Neural cell (in vitro differentiated cells): ENCODE measurements around the gene TPRG1L.

ENCODE experiments used
- CTCF ChIP-seq: fragments of 450-650 bp; IDR thresholded peaks from 2 replicates; pipeline ENCODE4 v1.5.1; 2014; ENCODE audit warnings: antibody characterized with exemption, mild to moderate bottlenecking, moderate library complexity; ENCODE audit not compliant: poor library complexity, severe bottlenecking
- EP300 ChIP-seq: fragments of 450-650 bp; conservative IDR thresholded peaks from 2 replicates; pipeline ENCODE4 v1.6.1; 2014; ENCODE audit warnings: antibody characterized with exemption, mild to moderate bottlenecking, moderate library complexity; ENCODE audit not compliant: poor library complexity, severe bottlenecking
- EZH2 ChIP-seq: fragments of 200-600, 300-800 bp; shearing (Covaris generic), sonication (generic); IDR thresholded peaks from 2 replicates; pipeline ENCODE4 v1.6.1; 2014; ENCODE audit warnings: antibody characterized with exemption, low read length, borderline replicate concordance, mild to moderate bottlenecking; ENCODE audit not compliant: insufficient read depth, poor library complexity, severe bottlenecking
- MXI1 ChIP-seq: fragments of 450-650 bp; conservative IDR thresholded peaks from 2 replicates; pipeline ENCODE4 v1.6.1; 2014; ENCODE audit warnings: antibody characterized with exemption, mild to moderate bottlenecking; ENCODE audit not compliant: poor library complexity, severe bottlenecking
- POLR2AphosphoS5 ChIP-seq: IDR thresholded peaks from 2 replicates; pipeline ENCODE4 v1.6.1; 2012
- REST ChIP-seq: IDR thresholded peaks from 2 replicates; pipeline ENCODE4 v1.6.1; 2012; ENCODE audit warnings: borderline replicate concordance
- TAF1 ChIP-seq: IDR thresholded peaks from 2 replicates; pipeline ENCODE4 v1.6.1; 2012; ENCODE audit warnings: low read depth

GRCh38 chr1:3623441-3624199, 1.2 kb upstream of the TPRG1L start:
- TF ChIP-seq CTCF: no peak
- no peak for TF ChIP-seq EP300
- no peak for TF ChIP-seq POLR2AphosphoS5
- no peak for TF ChIP-seq EZH2
- TF ChIP-seq TAF1: no peak
- no peak for TF ChIP-seq REST
- no peak for TF ChIP-seq MXI1
